NCI-H748 (cell line): Measurements from ENCODE around the gene TBX4.
A peak's percentile ranks its signal among the peaks of the same experiment; 100 is the strongest.

Experiments
- DNase-seq: peaks from one replicate; lab custom pipeline; 2025; ENCODE audit not compliant: unreplicated experiment; lab: John Stamatoyannopoulos, UW

TBX4 gene

GRCh38 chr17:61412860-61413660, 39.2 kb upstream of the TBX4 start:
- no peak for DNase-seq

- DNase-seq: no peak
These were observed 38.5 kb upstream of the TBX4 start for GRCh38 chr17:61413661-61414126.

- no peak for DNase-seq
These were observed 37.9 kb upstream of the TBX4 start for GRCh38 chr17:61414141-61414935.

- DNase-seq: no peak
These were observed 37.3 kb upstream of the TBX4 start for GRCh38 chr17:61414936-61415251.

DNA sequence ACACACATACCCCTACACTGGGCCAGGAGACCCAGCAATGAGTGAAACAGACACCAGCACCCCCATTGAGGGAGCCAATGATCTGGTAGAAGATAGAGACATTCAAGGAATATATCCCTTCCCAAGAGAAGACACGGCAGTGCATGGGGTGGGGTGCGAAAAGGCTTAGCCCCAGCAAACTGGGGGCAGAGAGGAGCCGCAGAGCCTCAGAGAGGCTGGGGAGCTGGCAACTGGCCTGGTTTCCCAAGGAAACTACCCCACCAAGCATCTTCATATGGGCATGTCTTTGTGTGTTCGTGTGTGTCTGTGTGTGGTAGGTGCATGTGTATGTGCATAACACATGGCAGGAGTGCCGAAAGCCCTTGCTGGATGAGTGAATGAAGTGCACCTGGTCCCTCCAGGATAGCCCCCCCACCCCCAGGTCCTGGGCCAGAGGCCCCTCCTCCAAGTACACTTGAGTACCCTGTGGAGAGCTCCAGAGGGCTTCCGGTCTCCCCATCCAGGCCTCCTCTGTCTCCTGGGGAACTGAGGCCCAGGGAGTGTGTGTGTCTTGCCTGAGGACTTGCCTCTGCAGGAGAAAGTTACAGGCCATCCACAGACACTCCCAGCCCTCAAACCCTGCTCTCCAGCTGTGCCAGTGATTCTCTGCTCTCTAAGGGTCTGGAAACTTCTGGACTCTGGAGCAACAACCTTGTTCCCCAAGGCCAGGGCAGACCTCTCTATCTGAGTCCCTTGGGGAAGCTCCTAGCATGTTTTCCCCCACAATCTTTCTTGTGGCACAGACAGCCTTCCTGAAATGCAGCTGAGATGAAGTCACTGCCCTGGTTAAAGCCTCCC, 36.6 kb upstream of the TBX4 start:
- no peak for DNase-seq

GRCh38 chr17:61416211-61416539, 36.0 kb upstream of the TBX4 start:
- no peak for DNase-seq

GRCh38 chr17:61416540-61417363, 35.5 kb upstream of the TBX4 start:
- peak; percentile 76 for DNase-seq

GRCh38 chr17:61418449-61418848, 33.8 kb upstream of the TBX4 start:
- no peak for DNase-seq

GRCh38 chr17:61419496-61420046, 32.7 kb upstream of the TBX4 start:
- DNase-seq: no peak

DNA sequence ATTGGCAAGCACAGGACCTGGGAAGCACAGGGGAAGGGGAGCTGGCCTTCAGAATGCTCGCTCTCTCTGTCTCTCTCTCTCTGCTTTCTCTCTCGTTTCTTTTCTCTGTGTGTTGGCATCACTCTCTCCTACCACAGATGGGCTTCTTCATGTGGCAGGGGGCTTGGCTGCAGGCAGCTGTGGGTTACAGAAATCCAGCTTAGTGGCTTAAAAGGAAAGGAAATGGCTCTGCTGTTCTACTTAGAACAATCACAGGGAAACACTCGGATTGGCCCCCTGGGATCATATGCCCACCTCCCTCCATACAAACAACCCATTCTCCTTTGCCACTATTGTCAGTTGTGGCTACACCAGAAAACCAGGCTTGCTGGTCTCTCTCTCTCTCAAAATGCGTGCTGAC, 32.2 kb upstream of the TBX4 start:
- DNase-seq: no peak

- no peak for DNase-seq
These were observed 31.4 kb upstream of the TBX4 start for GRCh38 chr17:61420745-61421398.

DNA sequence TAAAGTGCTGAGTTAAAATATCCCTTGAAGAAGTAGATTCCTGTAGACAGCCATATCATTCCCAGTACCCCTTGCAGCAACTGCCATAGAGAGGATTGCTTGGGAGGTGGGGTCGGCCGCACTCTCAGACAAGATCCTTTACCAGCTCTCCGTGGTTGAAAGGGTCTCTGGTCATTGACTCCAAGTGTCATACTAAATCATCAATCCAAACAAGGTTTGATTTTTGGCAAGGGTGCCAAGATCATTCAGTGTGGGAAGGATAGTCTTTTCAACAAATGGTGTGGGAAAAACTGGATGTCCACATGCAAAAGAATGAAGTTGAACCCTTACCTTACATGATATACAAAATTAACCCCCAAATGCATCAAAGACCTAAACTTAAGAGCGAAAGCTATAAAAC, 30.8 kb upstream of the TBX4 start:
- DNase-seq: no peak

GRCh38 chr17:61422116-61422799, 30.0 kb upstream of the TBX4 start:
- no peak for DNase-seq

GRCh38 chr17:61422869-61423268, 29.4 kb upstream of the TBX4 start:
- no peak for DNase-seq

- DNase-seq: no peak
These were observed 28.1 kb upstream of the TBX4 start for GRCh38 chr17:61423967-61424649.

DNA sequence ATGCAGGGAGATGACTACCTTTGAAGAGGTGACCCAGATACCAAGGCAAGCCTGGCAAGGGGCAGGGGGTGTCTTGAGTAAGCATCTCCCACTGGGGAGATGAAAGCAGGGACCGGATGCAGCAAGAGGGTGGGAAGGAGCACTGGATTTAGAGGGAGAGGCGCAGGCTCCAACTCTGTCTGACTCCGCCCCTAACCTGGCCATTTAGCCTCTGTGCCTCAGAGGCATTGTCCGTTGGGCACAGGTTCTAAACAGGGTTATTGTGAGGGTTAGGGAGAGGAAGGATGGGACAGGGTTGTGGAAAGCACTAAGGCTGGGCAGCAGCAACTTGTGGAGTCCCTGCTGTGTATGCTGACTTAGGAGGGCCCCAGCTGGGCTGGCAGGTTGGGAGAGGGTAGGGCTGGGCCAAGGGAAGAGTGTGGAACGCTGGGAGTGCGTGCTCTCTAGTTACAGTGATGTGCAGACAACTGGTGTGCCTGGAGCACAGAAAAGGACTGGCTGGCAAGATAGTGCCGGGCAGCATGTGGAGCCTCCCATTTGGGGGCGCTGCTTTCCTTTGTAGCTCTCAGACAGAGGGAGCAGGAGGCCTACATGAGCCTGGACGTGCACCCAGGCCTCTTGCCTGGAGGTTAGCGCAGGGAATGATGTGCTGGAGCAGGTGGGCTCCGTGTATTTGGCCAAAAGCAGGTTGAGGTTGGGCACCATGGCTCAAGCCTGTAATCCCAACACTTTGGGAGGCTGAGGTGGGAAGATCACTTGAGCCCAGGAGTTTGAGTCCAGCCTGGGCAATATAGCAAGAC, 26.3 kb upstream of the TBX4 start:
- DNase-seq: peak; percentile 18

GRCh38 chr17:61426482-61427304, 25.5 kb upstream of the TBX4 start:
- DNase-seq: no peak
